ES-I3 (cell line): Measurements from ENCODE around the gene ASS1.

Experiments used
- H3K36me3 ChIP-seq: 2 replicates; pipeline ENCODE4 v1.6.1; 2013; ENCODE audit warnings: mild to moderate bottlenecking, low read length, control low read depth, moderate library complexity; ENCODE audit not compliant: insufficient read depth
- H3K4me1 ChIP-seq: 2 replicates; pipeline ENCODE4 v1.6.1; 2013; ENCODE audit warnings: mild to moderate bottlenecking, control low read depth, low read length; ENCODE audit not compliant: insufficient read depth
- H3K9ac ChIP-seq: 2 replicates; pipeline ENCODE4 v1.6.1; 2013; ENCODE audit warnings: low read depth, mild to moderate bottlenecking, low read length, moderate library complexity
- H3K9me3 ChIP-seq: 2 replicates; pipeline ENCODE4 v1.6.1; 2013; ENCODE audit warnings: mild to moderate bottlenecking, low read length, moderate library complexity; ENCODE audit not compliant: control insufficient read depth, insufficient read depth

ASS1 gene

DNA sequence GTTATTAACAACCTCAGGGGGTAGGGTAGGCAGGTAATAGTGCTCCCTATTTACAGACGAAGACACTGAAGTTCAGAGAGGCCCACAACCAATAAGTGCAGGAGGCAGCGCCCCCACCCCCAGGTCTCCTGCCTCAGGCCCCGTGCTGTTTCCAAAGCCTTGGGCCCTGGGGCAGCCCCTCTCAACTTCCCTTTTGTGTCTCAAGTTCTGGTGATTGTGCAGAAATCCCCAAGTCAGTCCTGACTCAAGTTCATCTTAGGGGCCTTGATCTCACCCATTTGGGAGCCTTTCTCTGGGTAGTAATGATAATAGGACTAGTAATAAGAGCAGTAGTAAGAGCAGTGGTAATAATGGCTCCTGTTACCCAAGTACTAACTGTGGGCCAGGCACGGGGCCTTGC, 35.5 kb upstream of the ASS1 start:
- H3K9ac ChIP-seq = no peak overlapping the region
- H3K36me3 ChIP-seq = no peaks in the 10 kb centered on the region
- H3K4me1 ChIP-seq = no peaks in the 10 kb centered on the region
- H3K9me3 ChIP-seq = 0 out of 2 replicates have a peak, but pooled peaks cover 3% of the 10 kb centered on the region

DNA sequence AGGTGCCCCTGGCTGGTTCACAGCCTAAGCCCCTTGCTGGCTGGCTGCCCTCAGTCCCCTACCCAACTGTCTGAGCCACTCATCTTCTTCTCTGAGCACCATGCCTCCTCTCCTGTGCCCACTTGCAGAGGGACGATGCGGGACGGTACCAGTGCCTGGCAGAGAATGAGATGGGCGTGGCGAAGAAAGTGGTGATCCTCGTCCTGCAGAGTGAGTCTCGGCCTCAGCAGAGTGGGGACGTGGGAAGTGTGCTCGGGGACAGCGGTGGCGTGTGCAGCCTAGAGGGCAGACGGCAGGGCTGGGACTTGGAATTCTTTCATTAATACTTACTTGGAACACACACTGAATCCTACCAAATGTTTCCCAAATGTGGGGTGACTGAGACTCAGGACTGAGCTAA, 34.3 kb upstream of the ASS1 start:
- H3K36me3 ChIP-seq = no peaks in the 10 kb centered on the region
- no peak overlapping the region for H3K9ac ChIP-seq
- no peaks in the 10 kb centered on the region for H3K4me1 ChIP-seq
- H3K9me3 ChIP-seq = 0 out of 2 replicates have a peak, but pooled peaks cover 3% of the 10 kb centered on the region

DNA sequence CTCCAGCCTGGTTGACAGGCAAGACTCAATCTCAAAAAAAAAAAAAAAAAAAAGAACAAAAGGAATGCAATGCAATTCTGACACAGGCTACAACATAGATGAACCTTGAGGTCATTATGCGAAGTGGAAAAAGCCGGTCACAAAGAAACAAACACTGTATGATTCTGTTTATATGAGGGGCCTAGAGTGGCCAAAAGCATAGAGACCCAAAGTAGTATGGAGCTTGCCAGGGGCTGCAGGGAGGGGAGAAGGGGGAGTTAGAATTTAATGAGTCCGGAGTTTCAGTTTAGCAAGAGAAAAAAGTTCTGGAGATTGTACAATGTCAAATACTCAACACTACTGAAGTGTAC, 33.2 kb upstream of the ASS1 start:
- H3K9me3 ChIP-seq = 0 out of 2 replicates have a peak, but pooled peaks cover 3% of the 10 kb centered on the region
- no peaks in the 10 kb centered on the region for H3K36me3 ChIP-seq
- H3K9ac ChIP-seq = no peak overlapping the region
- no peaks in the 10 kb centered on the region for H3K4me1 ChIP-seq

DNA sequence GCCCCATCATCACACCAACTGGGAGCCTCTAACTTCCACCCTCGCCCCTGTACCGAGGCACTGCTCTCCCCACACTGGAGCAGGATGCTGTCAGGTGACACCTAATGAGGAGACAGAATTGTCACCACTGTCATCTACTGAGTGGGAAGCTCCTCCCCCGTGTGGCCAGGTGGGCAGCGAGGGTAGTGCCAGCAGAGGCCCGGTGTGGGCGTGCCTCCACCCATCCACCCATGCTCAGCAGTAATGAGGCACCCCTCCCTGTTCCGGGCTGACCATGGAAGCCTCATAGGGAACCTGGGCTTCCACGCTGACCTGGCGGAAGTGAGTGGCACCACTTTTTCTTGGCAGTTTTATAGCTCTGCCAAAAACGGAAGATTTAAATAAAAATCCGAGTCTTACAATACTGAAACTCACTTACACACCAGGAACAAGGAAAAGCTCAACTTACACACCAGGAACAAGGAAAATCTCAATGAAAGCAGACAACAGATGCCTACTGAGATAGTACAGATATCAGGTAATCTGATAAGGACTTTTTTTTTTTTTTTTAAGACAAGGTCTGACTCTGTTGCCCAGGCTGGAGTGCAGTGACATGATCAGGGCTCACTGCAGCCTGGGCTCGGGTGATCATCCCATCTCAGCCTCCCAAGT, 30.6 kb upstream of the ASS1 start:
- Histone ChIP-seq H3K36me3 (no peaks in the 10 kb centered on the region), H3K9me3 (no peaks in the 10 kb centered on the region), H3K9ac (no peak overlapping the region), H3K4me1 (no peaks in the 10 kb centered on the region)

DNA sequence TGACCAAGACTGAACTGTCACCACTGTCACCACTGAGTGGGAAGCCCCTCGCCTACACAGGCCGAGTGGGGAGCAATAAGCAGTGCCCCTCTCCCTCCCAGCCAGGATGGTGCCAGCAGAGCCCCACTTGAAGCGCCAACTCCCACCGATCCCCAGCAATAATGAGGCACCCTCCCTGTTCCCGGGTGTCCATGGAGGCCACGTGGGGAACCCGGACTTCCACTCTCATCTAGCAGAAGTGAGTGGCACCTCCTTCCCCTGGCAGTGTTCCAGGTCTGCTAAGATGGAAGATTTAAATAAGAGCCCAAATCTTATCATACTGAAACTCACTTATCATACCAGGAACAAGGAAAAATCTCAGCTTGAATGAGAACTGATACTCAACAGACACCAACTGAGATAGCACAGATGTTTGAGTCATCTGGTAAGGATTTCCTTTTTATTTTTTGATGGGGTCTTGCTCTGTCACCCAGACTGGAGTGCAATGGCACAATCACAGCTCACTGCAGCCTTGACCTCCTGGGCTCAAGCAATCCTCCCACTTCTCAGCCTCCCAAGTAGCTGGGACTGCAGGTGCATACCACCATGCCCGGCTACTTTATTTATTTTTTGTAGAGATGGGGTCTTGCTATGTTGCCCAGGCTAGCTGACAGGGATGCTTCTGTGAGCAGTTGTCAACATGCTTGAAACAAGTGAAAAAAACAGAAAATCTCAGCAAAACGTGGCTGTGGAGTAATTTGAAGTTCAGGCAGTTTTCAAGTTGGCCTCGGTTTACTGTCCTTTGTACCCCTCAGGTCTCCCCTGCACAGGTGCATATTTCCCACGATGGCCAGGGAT, 29.6 kb upstream of the ASS1 start:
- Histone ChIP-seq H3K4me1 (no peaks in the 10 kb centered on the region), H3K36me3 (no peaks in the 10 kb centered on the region), H3K9me3 (no peaks in the 10 kb centered on the region), H3K9ac (no peak overlapping the region)

DNA sequence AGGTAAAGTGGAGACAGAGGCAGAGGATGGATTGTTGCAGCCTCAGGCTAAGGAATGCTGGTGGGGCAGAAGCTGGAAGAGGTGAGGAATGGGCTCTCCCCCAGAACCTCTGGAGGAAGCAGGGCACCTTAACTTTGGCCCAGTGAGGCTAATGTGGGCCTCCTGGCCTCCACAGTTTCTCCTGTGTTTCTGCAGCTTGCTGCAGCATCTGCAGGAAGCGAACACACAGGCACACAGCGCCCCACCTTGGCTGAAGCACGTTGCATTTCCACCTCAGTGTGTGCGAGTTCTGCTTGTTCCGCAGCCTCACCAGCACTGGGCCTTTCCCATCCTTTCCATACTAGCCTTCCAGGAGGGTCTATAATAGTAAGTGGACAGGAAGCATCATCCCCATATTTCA, 27.2 kb upstream of the ASS1 start:
- Histone ChIP-seq H3K36me3 (no peaks in the 10 kb centered on the region), H3K9me3 (no peaks in the 10 kb centered on the region), H3K9ac (no peak overlapping the region), H3K4me1 (peaks cover 11% of the 10 kb centered on the region)

DNA sequence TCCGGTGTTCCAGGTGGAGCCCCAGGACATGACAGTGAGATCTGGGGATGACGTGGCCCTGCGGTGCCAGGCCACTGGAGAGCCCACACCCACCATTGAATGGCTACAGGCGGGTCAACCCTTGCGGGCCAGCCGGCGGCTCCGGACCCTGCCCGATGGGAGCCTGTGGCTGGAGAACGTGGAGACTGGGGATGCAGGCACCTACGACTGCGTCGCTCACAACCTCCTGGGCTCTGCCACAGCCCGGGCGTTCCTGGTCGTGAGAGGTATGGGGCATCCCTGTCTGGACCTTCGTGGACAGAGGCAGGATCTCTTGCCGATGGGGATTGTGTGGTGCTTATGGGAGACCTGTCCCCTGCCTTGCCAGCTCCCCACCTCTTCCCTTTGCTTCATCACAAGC, 26.0 kb upstream of the ASS1 start:
- Histone ChIP-seq H3K4me1 (peaks cover 11% of the 10 kb centered on the region), H3K9me3 (no peaks in the 10 kb centered on the region), H3K9ac (no peak overlapping the region), H3K36me3 (no peaks in the 10 kb centered on the region)

DNA sequence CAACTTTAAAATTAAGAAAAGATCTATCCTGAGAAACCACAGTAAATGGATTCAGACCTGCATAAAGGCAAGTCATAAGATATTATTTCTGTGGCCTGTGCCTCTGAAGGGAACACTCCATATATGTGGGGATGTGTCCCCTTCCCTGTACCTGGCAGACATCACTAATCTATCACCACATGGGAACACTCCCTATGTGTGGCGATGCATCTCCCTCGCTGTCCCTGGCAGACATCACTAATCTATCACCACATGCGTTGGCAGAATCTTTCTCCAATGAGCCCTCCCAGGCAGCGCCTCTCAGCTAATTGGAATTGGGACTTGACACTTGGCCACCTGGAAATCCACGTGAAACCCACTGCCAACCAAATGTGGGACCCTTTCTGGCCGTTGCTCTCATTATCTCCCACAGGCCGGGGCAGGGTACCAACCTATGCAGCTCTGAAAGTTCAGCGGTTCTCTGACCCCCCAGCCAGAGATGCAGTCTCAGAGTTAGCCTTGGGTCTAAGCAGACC, 25.2 kb upstream of the ASS1 start:
- H3K4me1 ChIP-seq = peaks cover 11% of the 10 kb centered on the region
- H3K9me3 ChIP-seq = no peaks in the 10 kb centered on the region
- no peak overlapping the region for H3K9ac ChIP-seq
- H3K36me3 ChIP-seq = no peaks in the 10 kb centered on the region

DNA sequence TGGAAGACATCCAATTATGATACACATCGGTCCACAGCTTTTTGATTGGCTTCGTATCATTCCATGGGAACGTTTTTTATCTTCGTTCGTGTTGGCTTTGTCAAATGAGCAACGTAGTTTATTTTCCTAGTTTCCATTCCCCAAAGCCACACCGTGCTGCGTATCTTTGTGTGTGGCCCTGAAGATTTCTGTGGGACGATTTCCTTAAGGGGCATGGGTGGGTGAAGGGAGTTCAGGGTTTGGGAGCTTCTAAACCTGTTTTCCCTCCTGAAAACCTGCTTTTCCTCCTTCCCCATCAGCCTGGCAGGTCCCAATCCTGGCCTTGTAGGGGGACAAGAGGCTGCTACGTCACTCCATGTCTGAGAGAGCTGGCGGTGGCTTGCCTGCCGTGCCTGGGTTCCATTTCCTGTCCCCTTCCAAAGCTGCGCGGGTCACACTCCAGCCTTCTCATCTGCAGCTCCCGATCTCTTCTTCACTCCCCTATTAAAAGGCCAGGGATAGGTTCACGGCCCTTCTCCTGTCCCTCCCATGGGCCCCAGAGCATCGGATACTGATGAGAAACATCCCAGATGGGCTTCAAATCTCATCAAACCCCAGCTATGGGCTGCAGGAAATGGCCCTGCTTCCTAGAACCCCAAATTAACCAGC, 23.5 kb upstream of the ASS1 start:
- H3K9ac ChIP-seq = no peak overlapping the region

DNA sequence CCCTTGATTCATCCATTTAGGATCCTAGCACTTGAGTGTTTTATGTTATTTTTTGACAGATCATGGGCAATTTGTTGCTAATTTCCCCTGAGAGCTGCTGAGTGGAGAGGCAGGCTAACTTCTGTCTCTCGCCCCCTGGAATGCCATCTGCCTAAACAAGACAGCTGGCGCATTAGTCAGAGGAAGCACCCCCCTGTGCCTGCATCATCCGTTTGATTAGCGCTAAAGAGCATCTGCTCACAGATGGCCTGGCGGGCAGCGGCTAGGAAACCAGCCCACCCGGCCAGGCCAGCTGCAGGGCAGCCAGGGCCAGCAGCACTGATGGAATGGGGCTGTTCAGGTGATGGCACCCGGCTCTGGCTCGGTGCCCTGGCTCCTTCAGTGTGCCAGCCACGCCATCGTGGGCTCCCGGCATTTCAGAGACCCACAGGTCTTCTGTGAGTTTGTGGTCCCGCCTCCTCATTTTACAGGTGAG, 22.9 kb upstream of the ASS1 start:
- no peak overlapping the region for H3K9ac ChIP-seq
- H3K36me3 ChIP-seq = no peaks in the 10 kb centered on the region

More for the DNA sequence above, 23.5 kb upstream of the ASS1 start:
- Histone ChIP-seq H3K9me3 (no peaks in the 10 kb centered on the region), H3K36me3 (no peaks in the 10 kb centered on the region), H3K4me1 (peaks cover 11% of the 10 kb centered on the region)

DNA sequence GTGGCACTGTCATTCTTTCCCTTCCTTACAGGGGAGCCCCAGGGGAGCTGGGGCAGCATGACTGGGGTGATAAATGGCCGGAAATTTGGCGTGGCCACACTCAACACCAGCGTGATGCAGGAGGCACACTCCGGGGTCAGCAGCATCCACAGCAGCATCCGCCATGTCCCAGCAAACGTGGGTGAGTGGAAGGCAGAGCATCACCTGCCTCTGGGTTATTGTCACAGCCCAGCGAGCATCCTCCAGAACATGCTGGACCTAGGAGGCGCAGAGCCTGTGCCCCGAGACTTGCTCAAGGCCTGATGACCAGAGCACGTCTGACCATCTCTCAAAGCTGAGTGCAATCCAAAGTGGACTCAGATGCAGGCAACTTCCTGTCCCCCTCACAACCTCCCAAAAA, 22.2 kb upstream of the ASS1 start:
- Histone ChIP-seq H3K36me3 (no peaks in the 10 kb centered on the region), H3K4me1 (peaks cover 18% of the 10 kb centered on the region), H3K9me3 (no peaks in the 10 kb centered on the region), H3K9ac (no peak overlapping the region)

More for the DNA sequence above, 22.9 kb upstream of the ASS1 start:
- Histone ChIP-seq H3K4me1 (peaks cover 13% of the 10 kb centered on the region), H3K9me3 (no peaks in the 10 kb centered on the region)

DNA sequence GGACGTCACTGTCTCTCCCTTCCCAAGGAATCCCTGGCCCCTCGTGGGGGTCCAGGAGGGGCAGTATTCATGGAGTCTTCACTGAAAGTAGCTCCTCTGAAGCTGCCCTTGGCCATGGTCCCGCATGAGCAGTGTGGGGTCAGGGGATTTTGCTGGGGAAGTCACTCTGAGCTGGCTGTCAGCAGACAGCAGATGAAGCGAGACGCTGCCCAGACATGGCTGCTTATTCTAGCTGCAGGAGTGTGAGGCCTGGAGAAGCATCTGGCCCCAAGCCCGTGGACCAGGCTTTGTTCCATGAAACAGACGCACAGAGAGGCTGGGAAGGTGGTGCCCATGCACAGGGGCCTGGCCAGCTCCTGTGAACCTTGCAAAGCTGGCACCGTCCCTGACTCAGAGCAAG, 21.5 kb upstream of the ASS1 start:
- peaks cover 18% of the 10 kb centered on the region for H3K4me1 ChIP-seq
- H3K9ac ChIP-seq = no peak overlapping the region
- no peaks in the 10 kb centered on the region for H3K36me3 ChIP-seq
- no peaks in the 10 kb centered on the region for H3K9me3 ChIP-seq

DNA sequence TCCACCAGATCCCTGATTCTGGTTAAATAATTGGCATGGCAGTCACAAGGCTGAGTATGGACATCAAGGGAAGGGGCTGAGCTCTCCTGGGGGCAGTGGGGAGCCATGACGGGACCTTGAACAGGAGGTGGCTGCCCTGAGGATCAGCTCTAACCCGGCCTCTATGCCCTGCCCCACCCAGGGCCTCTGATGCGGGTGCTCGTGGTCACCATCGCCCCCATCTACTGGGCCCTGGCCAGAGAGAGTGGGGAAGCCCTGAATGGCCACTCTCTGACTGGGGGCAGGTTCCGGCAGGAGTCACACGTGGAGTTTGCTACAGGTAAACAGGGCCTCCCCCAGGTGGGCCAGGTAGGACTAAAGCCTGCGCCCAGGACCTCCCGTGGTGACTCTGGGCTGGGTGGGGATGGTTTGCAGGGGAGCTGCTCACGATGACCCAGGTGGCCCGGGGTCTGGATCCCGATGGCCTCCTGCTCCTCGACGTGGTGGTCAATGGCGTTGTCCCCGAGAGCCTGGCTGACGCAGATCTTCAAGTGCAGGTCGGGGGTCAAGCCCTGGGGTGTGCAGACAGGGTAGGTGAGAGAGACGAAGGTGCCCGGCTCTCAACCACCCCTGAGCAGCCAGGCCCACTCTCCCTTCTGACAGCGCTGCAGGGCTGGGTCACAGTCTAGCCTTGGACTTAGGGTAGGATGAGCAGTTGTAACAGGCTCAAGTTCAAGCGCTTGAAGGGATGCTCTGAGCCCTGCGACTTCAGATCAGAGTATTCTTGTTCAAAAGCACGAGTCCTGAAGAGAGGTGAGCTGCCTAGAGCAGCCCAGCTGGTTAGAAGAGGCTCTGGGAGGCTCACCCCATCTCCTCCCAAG, 19.9 kb upstream of the ASS1 start:
- no peaks in the 10 kb centered on the region for H3K9me3 ChIP-seq
- H3K9ac ChIP-seq = no peak overlapping the region
- H3K36me3 ChIP-seq = no peaks in the 10 kb centered on the region; the same call in 1 of the 2 replicates
- H3K4me1 ChIP-seq = peaks cover 18% of the 10 kb centered on the region
